Mesendoderm (in vitro differentiated cells): Measurements from ENCODE around the gene ZNF281.
"Not testable (repeated sequence)": the region's sequence is repeated elsewhere in the genome, so short reads cannot be mapped to it uniquely, and the experiment has no call there.

Experiments
- DNase-seq: peaks from one replicate; pipeline ENCODE4 v3.0.0; 2013
- H2AK5ac ChIP-seq: 2 replicates; pipeline ENCODE4 v1.6.1; 2013; ENCODE audit warnings: low read length, inconsistent platforms
- H2BK120ac ChIP-seq: 2 replicates; pipeline ENCODE4 v1.6.1; 2013; ENCODE audit warnings: low read depth, mild to moderate bottlenecking, low read length, moderate library complexity, mixed read lengths
- H2BK15ac ChIP-seq: replicated peaks from 2 replicates; pipeline ENCODE4 v1.6.1; 2013; ENCODE audit warnings: low read depth, mild to moderate bottlenecking, moderate library complexity
- H2BK5ac ChIP-seq: 2 replicates; pipeline ENCODE4 v1.6.1; 2013; ENCODE audit warnings: low read length, inconsistent platforms
- H3K18ac ChIP-seq: 2 replicates; pipeline ENCODE4 v1.6.1; 2013; ENCODE audit warnings: mild to moderate bottlenecking, low read length, mixed read lengths
- H3K23ac ChIP-seq: one replicate; pipeline ENCODE4 v1.6.1; 2013; ENCODE audit warnings: low read length
- H3K27ac ChIP-seq: 2 replicates; pipeline ENCODE4 v1.5.1; 2013; ENCODE audit warnings: low read depth, mild to moderate bottlenecking, inconsistent platforms, low read length, moderate library complexity
- H3K27me3 ChIP-seq: 2 replicates; pipeline ENCODE4 v1.6.1; 2013; ENCODE audit warnings: low read length, control low read depth, mild to moderate bottlenecking, inconsistent platforms; ENCODE audit not compliant: insufficient read depth, poor library complexity
- H3K36me3 ChIP-seq: 2 replicates; pipeline ENCODE4 v1.6.1; 2013; ENCODE audit warnings: low read length, inconsistent platforms; ENCODE audit not compliant: control insufficient read depth, insufficient read depth
- H3K4ac ChIP-seq: one replicate; pipeline ENCODE4 v1.6.1; 2013; ENCODE audit warnings: low read depth, mild to moderate bottlenecking, low read length, moderate library complexity
- H3K4me1 ChIP-seq: 2 replicates; pipeline ENCODE4 v1.6.1; 2013; ENCODE audit warnings: low read depth, low read length, inconsistent platforms; ENCODE audit not compliant: control insufficient read depth
- H3K4me2 ChIP-seq: 2 replicates; pipeline ENCODE4 v1.6.1; 2013; ENCODE audit warnings: low read length
- H3K4me3 ChIP-seq: 2 replicates; pipeline ENCODE4 v1.5.1; 2013; ENCODE audit warnings: mild to moderate bottlenecking, low read length
- H3K56ac ChIP-seq: one replicate; pipeline ENCODE4 v1.6.1; 2013; ENCODE audit warnings: low read length
- H3K79me1 ChIP-seq: 2 replicates; pipeline ENCODE4 v1.6.1; 2013; ENCODE audit warnings: low read length, inconsistent platforms
- H3K79me2 ChIP-seq: 2 replicates; pipeline ENCODE4 v1.6.1; 2013; ENCODE audit warnings: mild to moderate bottlenecking, low read length; ENCODE audit not compliant: control insufficient read depth, insufficient read depth
- H3K9ac ChIP-seq: 2 replicates; pipeline ENCODE4 v1.6.1; 2013; ENCODE audit warnings: low read length, inconsistent platforms
- H4K5ac ChIP-seq: one replicate; pipeline ENCODE4 v1.6.1; 2013; ENCODE audit warnings: low read length
- H4K8ac ChIP-seq: one replicate; pipeline ENCODE4 v1.6.1; 2013; ENCODE audit warnings: low read depth, mild to moderate bottlenecking, control low read depth, low read length, moderate library complexity
- whole genome bisulfite sequencing: extraction: QIAGEN DNeasy Blood & Tissue Kit; methylation state at CpG from one replicate; pipeline ENCODE4 v1.1.7; 2013; ENCODE audit warnings: low lambda C conversion rate, missing lambda C conversion rate; ENCODE audit not compliant: insufficient coverage; ENCODE audit errors: extremely low coverage; 5-methylcytosine and 5-hydroxymethylcytosine counted together

The ZNF281 gene

DNA sequence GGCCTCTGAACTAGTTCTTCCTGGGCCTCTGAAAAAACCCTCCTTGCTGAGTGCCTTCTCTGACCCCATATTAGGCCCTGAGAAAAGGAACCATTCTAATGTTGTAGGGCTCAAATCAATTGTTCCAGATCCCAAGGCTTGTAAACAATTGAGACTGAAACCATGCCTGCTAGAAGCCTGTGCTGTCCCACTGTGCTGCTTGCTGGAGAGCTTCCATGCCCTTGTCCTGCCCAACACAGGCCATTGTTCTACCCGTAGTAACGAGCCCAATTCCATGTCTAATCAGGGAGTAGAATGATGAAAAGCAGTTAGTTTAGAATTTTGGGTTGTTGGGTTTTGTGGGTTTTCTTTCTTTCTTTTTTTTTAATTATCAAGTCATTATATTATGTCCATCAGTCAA is 47.4 kb downstream of the ZNF281 start:
- Histone ChIP-seq H3K4me1 (peaks cover 13% of the 10 kb centered on the region), H3K18ac (peak overlapping the region; percentile 91), H3K4ac (peak overlapping the region; percentile 88), H4K8ac (no peak overlapping the region), H3K36me3 (no peaks in the 10 kb centered on the region), H3K23ac (no peak overlapping the region), H4K5ac (no peak overlapping the region), H3K4me2 (no peak overlapping the region), H3K4me3 (no peak overlapping the region), H3K27ac (no peak overlapping the region), H2AK5ac (no peak overlapping the region), H2BK120ac (peak overlapping the region; percentile 17), H2BK5ac (no peak overlapping the region), H3K56ac (peak overlapping the region; percentile 17), H2BK15ac (peak overlapping the region; percentile 57), H3K27me3 (no peaks in the 10 kb centered on the region), H3K79me2 (no peaks in the 10 kb centered on the region), H3K9ac (no peak overlapping the region), H3K79me1 (no peaks in the 10 kb centered on the region)
- WGBS, result no CpG with 5 or more reads among the region's 2 CpGs
- peak; percentile 71 for DNase-seq

DNA sequence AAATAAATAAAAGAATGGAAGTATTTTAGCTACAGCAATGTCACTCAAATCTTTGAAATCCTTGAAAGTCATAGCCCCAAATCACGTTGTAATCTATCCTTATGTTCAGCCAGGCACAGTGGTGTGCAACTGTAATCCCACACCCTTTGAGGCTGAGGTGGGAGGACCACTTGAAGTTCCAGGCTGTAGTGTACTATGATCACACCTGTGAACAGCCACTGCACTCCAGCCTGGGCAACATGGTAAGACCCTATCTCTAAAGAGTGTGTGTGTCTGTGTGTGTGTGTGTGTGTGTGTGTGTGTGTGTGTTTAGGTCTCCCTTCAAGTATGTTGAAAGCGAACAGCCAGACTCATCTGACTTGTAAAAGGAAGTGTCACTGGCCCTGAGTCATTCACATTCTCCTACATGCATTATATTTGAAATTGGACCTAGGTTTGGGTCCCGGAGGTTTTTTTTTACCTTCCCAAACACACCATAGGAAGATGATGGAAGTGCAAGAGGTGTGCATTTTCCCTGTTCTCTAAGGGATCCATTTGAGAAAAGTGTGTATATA is 50.1 kb downstream of the ZNF281 start:
- Histone ChIP-seq H3K23ac (no peak overlapping the region), H2BK120ac (no peak overlapping the region), H3K36me3 (no peaks in the 10 kb centered on the region), H3K27ac (no peak overlapping the region), H4K5ac (no peak overlapping the region), H3K18ac (no peak overlapping the region), H3K79me1 (no peaks in the 10 kb centered on the region), H3K4me2 (no peak overlapping the region), H2AK5ac (no peak overlapping the region), H3K9ac (no peak overlapping the region), H3K27me3 (no peaks in the 10 kb centered on the region), H2BK5ac (no peak overlapping the region), H3K56ac (peak overlapping the region; percentile 46), H3K4me1 (peaks cover 13% of the 10 kb centered on the region), H2BK15ac (no peak overlapping the region), H3K4me3 (no peak overlapping the region), H3K4ac (no peak overlapping the region), H4K8ac (no peak overlapping the region), H3K79me2 (no peaks in the 10 kb centered on the region)
- DNase-seq, result no peak
- WGBS, result no CpG with 5 or more reads among the region's 3 CpGs

DNA sequence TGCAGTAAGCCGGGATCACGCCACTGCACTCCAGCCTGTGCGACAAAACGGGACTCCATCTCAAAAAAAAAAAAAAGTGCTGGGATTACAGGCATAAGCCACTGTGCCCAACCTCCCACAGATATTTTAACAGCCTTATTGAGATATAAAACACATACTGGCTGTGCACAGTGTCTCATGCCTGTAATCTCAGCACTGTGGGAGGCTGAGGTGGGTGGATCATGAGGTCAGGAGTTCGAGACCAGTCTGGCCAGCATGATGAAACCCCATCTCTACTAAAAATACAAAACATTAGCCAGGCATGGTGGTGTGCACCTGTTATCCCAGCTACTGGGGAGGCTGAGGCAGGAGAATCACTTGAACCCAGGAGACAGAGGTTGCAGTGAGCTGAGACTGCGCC is 51.9 kb downstream of the ZNF281 start:
- not testable (repeated sequence) for H3K23ac ChIP-seq, H3K79me1 ChIP-seq, H2BK120ac ChIP-seq, H3K56ac ChIP-seq, H3K27ac ChIP-seq, H2AK5ac ChIP-seq, H4K8ac ChIP-seq, H3K79me2 ChIP-seq, H3K9ac ChIP-seq, H2BK5ac ChIP-seq, H3K4ac ChIP-seq, H3K4me3 ChIP-seq, H2BK15ac ChIP-seq, H3K18ac ChIP-seq, H4K5ac ChIP-seq, DNase-seq, H3K36me3 ChIP-seq, H3K4me2 ChIP-seq, H3K27me3 ChIP-seq
- H3K4me1 ChIP-seq, result peaks cover 12% of the 10 kb centered on the region
- no CpG with 5 or more reads among the region's 6 CpGs for WGBS

DNA sequence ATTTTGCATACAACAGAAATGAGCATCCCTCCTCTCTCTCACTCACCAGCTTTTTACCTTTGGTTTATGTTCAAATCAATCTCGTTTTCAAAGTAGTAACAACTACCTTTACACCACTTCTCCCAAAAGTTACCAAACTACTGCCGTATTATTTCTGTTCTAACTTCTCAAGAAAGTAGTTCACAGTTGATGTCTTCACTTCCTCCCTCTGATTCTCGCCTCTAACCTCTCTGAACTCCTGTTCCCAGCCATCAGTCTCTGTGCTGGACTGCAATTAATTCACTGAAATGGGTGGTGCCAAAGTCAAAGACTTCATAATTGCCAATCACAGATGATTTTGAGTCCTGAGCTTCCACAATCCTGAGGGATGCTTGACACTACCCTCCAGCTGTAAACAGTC is 54.0 kb downstream of the ZNF281 start:
- no peak overlapping the region for H3K9ac ChIP-seq

More for the DNA sequence above, 54.0 kb downstream of the ZNF281 start:
- Histone ChIP-seq H3K23ac (no peak overlapping the region), H4K5ac (no peak overlapping the region), H3K4me2 (no peak overlapping the region), H2AK5ac (no peak overlapping the region), H3K18ac (no peak overlapping the region), H2BK15ac (no peak overlapping the region), H4K8ac (no peak overlapping the region), H3K79me2 (no peaks in the 10 kb centered on the region), H3K4me3 (no peak overlapping the region), H3K27me3 (no peaks in the 10 kb centered on the region), H3K4me1 (peaks cover 10% of the 10 kb centered on the region), H2BK5ac (no peak overlapping the region), H3K79me1 (no peaks in the 10 kb centered on the region), H3K36me3 (no peaks in the 10 kb centered on the region), H2BK120ac (no peak overlapping the region), H3K4ac (no peak overlapping the region), H3K27ac (no peak overlapping the region), H3K56ac (no peak overlapping the region)
- DNase-seq, result no peak
- no CpG with 5 or more reads among the region's 3 CpGs for WGBS
